ENCODE results near the gene DENND4B.
A peak's percentile ranks its signal among the peaks of the same experiment; 100 is the strongest.
"Not testable (repeated sequence)": the region's sequence is repeated elsewhere in the genome, so short reads cannot be mapped to it uniquely, and the experiment has no call there.

DENND4B gene

GRCh38 chr1:153922972-153923925, 23.3 kb downstream of the DENND4B start, which contains the start of gene GATAD2B:
Gene GATAD2B, minus strand, starts transcription at chr1:153922972. Its CDS starts 94,625 bp downstream, at chr1:153828347.
- DNase-seq, result peak; percentile 98 to 100

- peak in 1 of 2 donors; percentile 50 for DNase-seq
These were observed 24.2 kb downstream of the DENND4B start for GRCh38 chr1:153922076-153922971.

- DNase-seq, result no peak
These were observed 24.8 kb downstream of the DENND4B start for GRCh38 chr1:153921803-153922075.

- DNase-seq, result no peak
These were observed 25.3 kb downstream of the DENND4B start for GRCh38 chr1:153921080-153921802.

- DNase-seq, result peak in 1 of 2 donors; percentile 66
These were observed 26.4 kb downstream of the DENND4B start for GRCh38 chr1:153919876-153920852.

- no peak for DNase-seq
These were observed 30.2 kb downstream of the DENND4B start for GRCh38 chr1:153916297-153916696.

GRCh38 chr1:153912349-153912748, 34.2 kb downstream of the DENND4B start:
- DNase-seq, result no peak

GRCh38 chr1:153910560-153910959, 36.0 kb downstream of the DENND4B start:
- not testable (repeated sequence) for DNase-seq

GRCh38 chr1:153908071-153908470, 38.4 kb downstream of the DENND4B start:
- no peak for DNase-seq

- no peak for DNase-seq
These were observed 39.4 kb downstream of the DENND4B start for GRCh38 chr1:153907134-153907533.

GRCh38 chr1:153906396-153906795, 40.1 kb downstream of the DENND4B start:
- DNase-seq, result no peak

- not testable (repeated sequence) for DNase-seq
These were observed 40.6 kb downstream of the DENND4B start for GRCh38 chr1:153905908-153906307.

GRCh38 chr1:153903841-153904455, 42.6 kb downstream of the DENND4B start:
- no peak for DNase-seq

GRCh38 chr1:153899509-153899908, 47.0 kb downstream of the DENND4B start:
- no peak for DNase-seq

- DNase-seq, result not testable (repeated sequence)
These were observed 50.7 kb downstream of the DENND4B start for GRCh38 chr1:153895866-153896265.

GRCh38 chr1:153891042-153891441, 55.5 kb downstream of the DENND4B start:
- DNase-seq, result not testable (repeated sequence)

GRCh38 chr1:153888533-153888932, 58.0 kb downstream of the DENND4B start:
- DNase-seq, result peak in 1 of 2 donors; percentile 68

GRCh38 chr1:153886127-153886526, 60.4 kb downstream of the DENND4B start:
- DNase-seq, result no peak

GRCh38 chr1:153883223-153883622, 63.3 kb downstream of the DENND4B start:
- DNase-seq, result no peak

- no peak for DNase-seq
These were observed 64.1 kb downstream of the DENND4B start for GRCh38 chr1:153882296-153882912.

GRCh38 chr1:153881751-153882150, 64.8 kb downstream of the DENND4B start:
- DNase-seq, result no peak

All from bone marrow (tissue), 2 donors.